ENCODE measurements around the gene OR4C12.
"Not testable (repeated sequence)": the region's sequence is repeated elsewhere in the genome, so short reads cannot be mapped to it uniquely, and the experiment has no call there.

Gene OR4C12

DNA sequence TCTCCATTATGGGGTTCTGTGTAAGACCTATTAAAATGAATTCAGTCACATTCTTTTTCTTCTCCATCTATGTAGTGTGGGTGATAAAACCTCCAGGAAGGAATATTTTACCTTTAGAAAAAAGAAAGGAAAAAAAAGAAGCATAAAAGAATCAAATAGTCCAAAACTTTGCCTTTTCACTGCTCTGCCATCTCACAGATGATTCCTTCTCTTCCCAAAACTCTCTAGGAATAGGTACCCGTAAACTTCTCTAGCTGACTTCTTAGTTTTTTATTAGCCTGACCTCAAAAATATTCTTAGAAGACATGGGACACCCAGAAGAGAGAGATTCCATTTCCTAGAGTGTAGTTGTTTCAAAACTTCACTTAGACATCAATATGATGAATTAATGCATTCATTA is at the start of gene OR4C12:
Gene OR4C12, minus strand, starts transcription at position 101 of the 400 bp plus-strand sequence. Its CDS starts 34 bp downstream, at position 67.
- H3K4me3 ChIP-seq; H3K36me3 ChIP-seq (replicated peaks); DNase-seq (ENCODE audit: low spot score in 2 of 2); in situ Hi-C loops (cut with MboI; ENCODE audit: low sequenced_read_pairs); H3K4me1 ChIP-seq; H3K9me3 ChIP-seq; H3K27me3 ChIP-seq (ENCODE audit: low read depth): not testable (repeated sequence)

GRCh38 chr11:50030193-50030592 is 47.9 kb upstream of the OR4C12 start:
- no peaks in the 10 kb centered on the region for H3K36me3 ChIP-seq (replicated peaks)
- no peaks in the 10 kb centered on the region for H3K27me3 ChIP-seq (ENCODE audit: low read depth)
- no peak for DNase-seq (ENCODE audit: low spot score in 2 of 2)
- H3K9me3 ChIP-seq = no peaks in the 10 kb centered on the region
- in situ Hi-C loops (cut with MboI; ENCODE audit: low sequenced_read_pairs) = no loop called here
- H3K4me3 ChIP-seq = no peak overlapping the region
- H3K4me1 ChIP-seq = no peaks in the 10 kb centered on the region

DNA sequence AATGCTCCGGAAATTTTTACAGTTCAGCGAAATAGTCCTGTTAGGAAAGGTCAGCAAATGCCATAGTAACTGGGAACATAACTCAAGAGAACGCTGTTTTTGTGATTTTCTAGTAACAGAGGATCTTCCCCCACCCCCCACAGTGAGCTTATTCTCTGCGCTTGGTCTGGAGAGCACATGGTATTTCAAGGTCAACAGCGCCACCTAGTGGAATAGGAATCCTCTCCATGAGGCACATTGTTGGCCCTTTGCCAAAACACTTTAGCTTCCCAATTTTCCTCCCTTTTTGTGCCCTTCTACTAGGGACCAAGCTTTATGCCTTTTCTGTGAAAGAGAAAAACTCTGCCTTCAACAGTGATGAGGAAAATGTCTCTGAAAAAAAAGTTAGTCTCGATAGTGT is 13.2 kb upstream of the OR4C12 start:
- peak; percentile 55 to 84 for DNase-seq (ENCODE audit: low spot score in 2 of 2)

GRCh38 chr11:49973439-49973838 is 8.9 kb downstream of the OR4C12 start:
- H3K27me3 ChIP-seq (ENCODE audit: low read depth); H3K36me3 ChIP-seq (replicated peaks); H3K9me3 ChIP-seq; H3K4me3 ChIP-seq; H3K4me1 ChIP-seq; DNase-seq (ENCODE audit: low spot score in 2 of 2); in situ Hi-C loops (cut with MboI; ENCODE audit: low sequenced_read_pairs): not testable (repeated sequence)

More for the DNA sequence above, 13.2 kb upstream of the OR4C12 start:
- Histone ChIP-seq H3K9me3 (no peaks in the 10 kb centered on the region), H3K27me3 (ENCODE audit: low read depth) (no peaks in the 10 kb centered on the region), H3K4me3 (no peak overlapping the region), H3K36me3 (replicated peaks) (no peaks in the 10 kb centered on the region), H3K4me1 (no peaks in the 10 kb centered on the region)
- in situ Hi-C loops (cut with MboI; ENCODE audit: low sequenced_read_pairs) = no loop called here

- no peak for DNase-seq (ENCODE audit: low spot score in 2 of 2)
- no peaks in the 10 kb centered on the region for H3K4me1 ChIP-seq
- no peaks in the 10 kb centered on the region for H3K36me3 ChIP-seq (replicated peaks)
- H3K27me3 ChIP-seq (ENCODE audit: low read depth) = no peaks in the 10 kb centered on the region
- no peaks in the 10 kb centered on the region for H3K9me3 ChIP-seq
- in situ Hi-C loops (cut with MboI; ENCODE audit: low sequenced_read_pairs) = no loop called here
- H3K4me3 ChIP-seq = no peak within 1 kb of the TSS
These were observed 30.2 kb downstream of the OR4C12 start, which contains the start of gene OR4C13 for GRCh38 chr11:49952091-49952490. Gene OR4C13, plus strand, starts transcription at chr11:49952391. Its CDS starts 32 bp downstream, at chr11:49952423.

DNA sequence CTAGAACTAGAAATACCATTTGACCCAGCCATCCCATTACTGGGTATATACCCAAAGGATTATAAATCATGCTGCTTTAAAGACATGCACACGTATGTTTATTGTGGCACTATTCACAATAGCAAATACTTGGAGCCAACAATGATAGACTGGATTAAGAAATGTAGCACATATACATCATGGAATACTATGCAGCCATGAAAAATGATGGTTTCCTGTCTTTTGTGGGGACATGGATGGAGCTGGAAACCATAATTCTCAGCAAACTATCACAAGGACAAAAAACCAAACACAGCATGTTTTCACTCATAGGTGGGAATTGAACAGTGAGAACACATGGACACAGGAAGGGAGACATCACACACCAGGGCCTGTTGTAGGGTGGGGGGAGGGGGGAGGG is 33.6 kb downstream of the OR4C12 start:
- H3K36me3 ChIP-seq (replicated peaks); DNase-seq (ENCODE audit: low spot score in 2 of 2); H3K27me3 ChIP-seq (ENCODE audit: low read depth); H3K4me1 ChIP-seq; H3K4me3 ChIP-seq; in situ Hi-C loops (cut with MboI; ENCODE audit: low sequenced_read_pairs); H3K9me3 ChIP-seq: not testable (repeated sequence)
